Testis (tissue), 2 donors: ENCODE results near the gene ANKRD11.

Source experiments
- CTCF ChIP-seq, 3 experiments: fragments of 450-650 bp in 2 of 3; fragments of 200-600 bp in 1 of 3; sonication (generic) in 1 of 3; IDR thresholded peaks; one replicate each; pipeline ENCODE4 v1.5.1; 2016 to 2019; ENCODE audit warnings: antibody characterized with exemption in 3 of 3, mild to moderate bottlenecking in 2 of 3, moderate library complexity in 1 of 3
- POLR2A ChIP-seq: fragments of 450-650 bp; IDR thresholded peaks from one replicate; pipeline ENCODE4 v1.6.1; 2017; ENCODE audit warnings: antibody characterized with exemption, mild to moderate bottlenecking, moderate library complexity

GRCh38 chr16:89344458-89344834 is 145.9 kb downstream of the ANKRD11 start:
- TF ChIP-seq CTCF (IDR thresholded peaks at IDR 0.05) (no peak), POLR2A (no peak)
